GM21528 (cell line): ENCODE measurements around the gene GABBR1.

Source experiments
- ATAC-seq: cut with Tn5 transposase; IDR thresholded peaks from one replicate; pipeline ENCODE4 v1.9.1; 2021; ENCODE audit warnings: mild to moderate bottlenecking, moderate library complexity; ENCODE audit not compliant: unreplicated experiment, low FRiP score

Gene GABBR1

GRCh38 chr6:29655658-29656057 is 22.7 kb upstream of the GABBR1 start:
- ATAC-seq = no peak

- no peak for ATAC-seq
Observed at GRCh38 chr6:29653452-29654038, 20.6 kb upstream of the GABBR1 start.

GRCh38 chr6:29652198-29652584 is 19.2 kb upstream of the GABBR1 start:
- no peak for ATAC-seq

- no peak for ATAC-seq
Observed at GRCh38 chr6:29651413-29652197, 18.6 kb upstream of the GABBR1 start.

GRCh38 chr6:29649701-29650673 is 17.0 kb upstream of the GABBR1 start:
- ATAC-seq = peak; percentile 96

- no peak for ATAC-seq
Observed at GRCh38 chr6:29647927-29648642, 15.1 kb upstream of the GABBR1 start.

- no peak for ATAC-seq
Observed at GRCh38 chr6:29641430-29642148, 8.6 kb upstream of the GABBR1 start.

GRCh38 chr6:29637247-29637646 is 4.3 kb upstream of the GABBR1 start:
- no peak for ATAC-seq

- no peak for ATAC-seq
Observed at GRCh38 chr6:29633534-29633905, 537 bp upstream of the GABBR1 start.

- ATAC-seq = peak; percentile 48
Observed at GRCh38 chr6:29631860-29632731, 887 bp downstream of the GABBR1 start.

- ATAC-seq = no peak
Observed at GRCh38 chr6:29631209-29631810, 1.7 kb downstream of the GABBR1 start.

- ATAC-seq = no peak
Observed at GRCh38 chr6:29630315-29630714, 2.7 kb downstream of the GABBR1 start.

- ATAC-seq = no peak
Observed at GRCh38 chr6:29629571-29629970, 3.4 kb downstream of the GABBR1 start.

- ATAC-seq = no peak
Observed at GRCh38 chr6:29628419-29629281, 4.3 kb downstream of the GABBR1 start.

- ATAC-seq = no peak
Observed at GRCh38 chr6:29627755-29628418, 5.1 kb downstream of the GABBR1 start.

GRCh38 chr6:29626948-29627754 is 5.8 kb downstream of the GABBR1 start:
- ATAC-seq = no peak
